ENCODE measurements around the gene RPS3. TPM values are rescaled to one million over a fixed set of nuclear protein-coding genes. Genes with fewer than 3 reads are reported as not detected.
A peak's percentile ranks its signal among the peaks of the same experiment; 100 is the strongest.

The RPS3 gene
- total and polyA plus RNA-seq, 2 of the 13 experiments (the other 11 are each of a cell fraction or from before 2014, with no cell fraction given), result 2,143 to 3,616 TPM

GRCh38 chr11:75380716-75381420 lies 18.4 kb upstream of the RPS3 start (continued):
- TF ChIP-seq FUBP1 (CRISPR knock-in tag; IDR thresholded peaks at IDR 0.05; ENCODE audit: borderline replicate concordance) (no peak), AKAP8 (CRISPR knock-in tag; IDR thresholded peaks at IDR 0.05) (no peak), ARNTL (CRISPR knock-in tag; IDR thresholded peaks at IDR 0.05) (no peak), HHEX (CRISPR knock-in tag; IDR thresholded peaks at IDR 0.05) (no peak), ZNF34 (CRISPR knock-in tag; IDR thresholded peaks at IDR 0.05; ENCODE audit: borderline replicate concordance) (no peak), ZNF530 (CRISPR knock-in tag; IDR thresholded peaks at IDR 0.05; ENCODE audit: low read depth) (no peak), KLF11 (CRISPR knock-in tag; IDR thresholded peaks at IDR 0.05) (no peak), TFE3 (CRISPR knock-in tag; IDR thresholded peaks at IDR 0.05) (peak; percentile 85), IRF1 (CRISPR knock-in tag; IDR thresholded peaks at IDR 0.05; ENCODE audit: low read depth) (no peak), FOXP4 (CRISPR knock-in tag; IDR thresholded peaks at IDR 0.05) (no peak), ISX (CRISPR knock-in tag; conservative IDR thresholded peaks at IDR 0.05) (no peak), ZSCAN5A (CRISPR knock-in tag; IDR thresholded peaks at IDR 0.05; ENCODE audit: borderline replicate concordance) (no peak), ZEB1 (IDR thresholded peaks at IDR 0.05; ENCODE audit: insufficient replicate concordance, low read depth) (no peak), SKIL (CRISPR knock-in tag; IDR thresholded peaks at IDR 0.05; ENCODE audit: borderline replicate concordance) (no peak), YEATS2 (CRISPR knock-in tag; IDR thresholded peaks at IDR 0.05; ENCODE audit: borderline replicate concordance) (no peak), SP1 (IDR thresholded peaks at IDR 0.05) (no peak), SP1 (CRISPR knock-in tag; IDR thresholded peaks at IDR 0.05) (no peak), ZMYM2 (CRISPR knock-in tag; IDR thresholded peaks at IDR 0.05) (0 out of 2 replicates have a peak, but pooled peaks have one; percentile 16), GZF1 (CRISPR knock-in tag; IDR thresholded peaks at IDR 0.05) (no peak), STAT5B (CRISPR knock-in tag; IDR thresholded peaks at IDR 0.05) (no peak)

Measured in HepG2 (cell line).